ENCODE data around the gene RABL6.
"Not testable (repeated sequence)": the region's sequence is repeated elsewhere in the genome, so short reads cannot be mapped to it uniquely, and the experiment has no call there.

The RABL6 gene

GRCh38 chr9:136784997-136785361, 22.8 kb upstream of the RABL6 start:
- ATAC-seq: no peak
- TF ChIP-seq ZNF70 (CRISPR knock-in tag; IDR thresholded peaks at IDR 0.05) (no peak), TCF4 (CRISPR knock-in tag; IDR thresholded peaks at IDR 0.05; ENCODE audit: borderline replicate concordance) (no peak), ZC3H10 (CRISPR knock-in tag; IDR thresholded peaks at IDR 0.05) (no peak), ESRRG (CRISPR knock-in tag; IDR thresholded peaks at IDR 0.05) (no peak)

GRCh38 chr9:136785565-136786355, 22.0 kb upstream of the RABL6 start:
- not testable (repeated sequence) for ATAC-seq

GRCh38 chr9:136786451-136786850, 21.3 kb upstream of the RABL6 start:
- no peak for ATAC-seq
- TF ChIP-seq RARB (CRISPR knock-in tag; IDR thresholded peaks at IDR 0.05) (no peak), BACH2 (CRISPR knock-in tag; IDR thresholded peaks at IDR 0.05; ENCODE audit: borderline replicate concordance) (no peak), ZNF70 (CRISPR knock-in tag; IDR thresholded peaks at IDR 0.05) (no peak), ESRRG (CRISPR knock-in tag; IDR thresholded peaks at IDR 0.05) (no peak)

- ATAC-seq: not testable (repeated sequence)
These were observed 20.8 kb upstream of the RABL6 start for GRCh38 chr9:136786983-136787382.

- TF ChIP-seq TOX (CRISPR knock-in tag; IDR thresholded peaks at IDR 0.05; ENCODE audit: borderline replicate concordance): no peak
- no peak for TF ChIP-seq SNAI2 (CRISPR knock-in tag; IDR thresholded peaks at IDR 0.05)
- no peak for TF ChIP-seq CSRNP3 (CRISPR knock-in tag; IDR thresholded peaks at IDR 0.05)
- TF ChIP-seq CSDC2 (CRISPR knock-in tag; IDR thresholded peaks at IDR 0.05): no peak
- TF ChIP-seq ZNF8 (CRISPR knock-in tag; IDR thresholded peaks at IDR 0.05): no peak
- TF ChIP-seq TSHZ2 (CRISPR knock-in tag; IDR thresholded peaks at IDR 0.05): no peak
- no peak for TF ChIP-seq ZNF70 (CRISPR knock-in tag; IDR thresholded peaks at IDR 0.05)
- TF ChIP-seq ZC3H10 (CRISPR knock-in tag; IDR thresholded peaks at IDR 0.05): no peak
- no peak for TF ChIP-seq ESRRG (CRISPR knock-in tag; IDR thresholded peaks at IDR 0.05)
- TF ChIP-seq ZFP30 (CRISPR knock-in tag; IDR thresholded peaks at IDR 0.05): no peak
- TF ChIP-seq PATZ1 (CRISPR knock-in tag; IDR thresholded peaks at IDR 0.05; ENCODE audit: borderline replicate concordance): no peak
- TF ChIP-seq PPARA (CRISPR knock-in tag; IDR thresholded peaks at IDR 0.05; ENCODE audit: borderline replicate concordance): no peak
- no peak for TF ChIP-seq TCF4 (CRISPR knock-in tag; IDR thresholded peaks at IDR 0.05; ENCODE audit: borderline replicate concordance)
- no peak for TF ChIP-seq ZNF565 (CRISPR knock-in tag; conservative IDR thresholded peaks at IDR 0.05; ENCODE audit: low read depth)
- TF ChIP-seq RARB (CRISPR knock-in tag; IDR thresholded peaks at IDR 0.05): no peak
- TF ChIP-seq CREB5 (CRISPR knock-in tag; IDR thresholded peaks at IDR 0.05; ENCODE audit: low read depth): no peak
- no peak for TF ChIP-seq GLIS3 (CRISPR knock-in tag; IDR thresholded peaks at IDR 0.05)
- no peak for TF ChIP-seq ISL1 (CRISPR knock-in tag; IDR thresholded peaks at IDR 0.05)
- TF ChIP-seq POU6F1 (CRISPR knock-in tag; IDR thresholded peaks at IDR 0.05; ENCODE audit: borderline replicate concordance, low read depth): no peak
- no peak for TF ChIP-seq OSR1 (CRISPR knock-in tag; IDR thresholded peaks at IDR 0.05)
These were observed 19.9 kb upstream of the RABL6 start for GRCh38 chr9:136787690-136788400.

More at GRCh38 chr9:136787690-136788400, 19.9 kb upstream of the RABL6 start:
- no peak; the same call in 2 of the 3 replicates for ATAC-seq

Data from SK-N-SH treated with all-trans-retinoic acid at 6 μM for 48 hours (cell line).